DMS79 (cell line): ENCODE measurements around the gene SBF2.
"Not testable (repeated sequence)": the region's sequence is repeated elsewhere in the genome, so short reads cannot be mapped to it uniquely, and the experiment has no call there.

Experiments used
- DNase-seq: peaks from one replicate; lab custom pipeline; 2025; lab: John Stamatoyannopoulos, UW

The SBF2 gene

DNA sequence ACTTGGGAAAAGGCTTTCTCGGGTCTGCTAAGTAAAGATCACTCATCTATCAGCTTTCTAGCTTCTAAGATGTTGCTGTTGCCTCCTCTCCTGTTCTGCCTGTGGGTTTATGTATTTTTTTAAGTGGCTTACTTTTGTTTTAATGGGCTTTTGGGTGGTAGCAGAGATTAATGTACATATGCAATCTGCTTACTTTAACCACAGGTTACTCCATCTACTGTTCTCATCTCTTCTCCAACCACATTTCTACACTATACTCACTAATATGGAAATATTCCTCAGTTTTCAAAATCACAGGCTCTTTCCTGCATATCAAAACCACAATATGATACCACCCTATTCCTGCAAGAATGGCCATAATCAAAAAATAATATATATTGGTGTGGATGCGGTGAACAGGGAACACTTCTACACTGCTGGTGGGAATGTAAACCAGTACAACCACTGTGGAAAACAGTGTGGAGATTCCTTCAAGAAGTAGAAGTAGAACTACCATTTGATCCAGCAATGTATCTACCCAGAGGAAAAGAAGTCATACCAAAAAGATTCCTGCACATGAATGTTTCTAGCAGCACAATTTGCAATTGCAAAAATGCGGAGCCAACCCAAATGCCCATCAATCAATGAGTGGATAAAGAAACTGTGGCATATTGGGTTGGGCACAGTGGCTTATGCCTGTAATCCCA is 341.4 kb downstream of the SBF2 start:
- DNase-seq: no peak

GRCh38 chr11:9951807-9952206 is 342.2 kb downstream of the SBF2 start:
- DNase-seq: no peak

- no peak for DNase-seq
Observed at GRCh38 chr11:9950462-9950861, 343.6 kb downstream of the SBF2 start.

GRCh38 chr11:9947231-9947864 is 346.7 kb downstream of the SBF2 start:
- no peak for DNase-seq

DNA sequence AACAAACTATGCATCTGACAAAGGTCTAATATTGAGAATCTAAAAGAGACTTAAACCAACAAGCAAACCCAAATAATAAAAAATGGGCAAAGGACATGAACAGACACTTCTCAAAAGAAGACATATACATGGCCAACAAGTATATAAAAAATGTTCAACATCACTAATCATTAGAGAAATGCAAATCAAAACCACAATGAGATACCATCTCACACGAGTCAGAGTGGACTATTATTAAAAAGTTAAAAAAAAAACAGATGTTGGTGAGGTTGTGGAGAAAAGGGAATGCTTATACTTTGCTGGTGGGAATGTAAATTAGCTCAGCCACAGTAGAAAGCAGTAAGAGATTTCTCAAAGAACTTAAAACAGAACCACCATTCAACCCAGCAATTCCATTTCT is 348.3 kb downstream of the SBF2 start:
- DNase-seq: not testable (repeated sequence)

- no peak for DNase-seq
Observed at GRCh38 chr11:9943386-9944110, 350.5 kb downstream of the SBF2 start.

- peak; percentile 71 for DNase-seq
Observed at GRCh38 chr11:9941991-9942390, 352.0 kb downstream of the SBF2 start.

- DNase-seq: not testable (repeated sequence)
Observed at GRCh38 chr11:9939150-9939549, 354.9 kb downstream of the SBF2 start.

GRCh38 chr11:9936754-9937153 is 357.3 kb downstream of the SBF2 start:
- DNase-seq: no peak

DNA sequence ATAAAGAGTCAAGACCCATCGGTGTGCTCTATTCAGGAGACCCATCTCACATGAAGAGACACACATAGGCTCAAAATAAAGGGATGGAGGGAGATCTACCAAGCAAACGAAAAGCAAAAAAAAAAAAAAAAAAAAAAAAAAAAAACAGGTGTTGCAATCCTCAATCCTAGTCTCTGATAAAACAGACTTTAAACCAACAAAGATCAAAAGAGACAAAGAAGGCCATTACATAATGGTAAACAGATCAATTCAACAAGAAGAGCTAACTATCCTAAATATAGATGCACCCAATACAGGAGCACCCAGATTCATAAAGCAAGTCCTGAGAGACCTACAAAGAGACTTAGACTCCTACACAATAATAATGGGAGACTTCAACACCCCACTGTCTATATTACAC is 361.2 kb downstream of the SBF2 start:
- not testable (repeated sequence) for DNase-seq

GRCh38 chr11:9930562-9931331 is 363.3 kb downstream of the SBF2 start:
- DNase-seq: not testable (repeated sequence)

GRCh38 chr11:9927670-9928069 is 366.3 kb downstream of the SBF2 start:
- DNase-seq: no peak

DNA sequence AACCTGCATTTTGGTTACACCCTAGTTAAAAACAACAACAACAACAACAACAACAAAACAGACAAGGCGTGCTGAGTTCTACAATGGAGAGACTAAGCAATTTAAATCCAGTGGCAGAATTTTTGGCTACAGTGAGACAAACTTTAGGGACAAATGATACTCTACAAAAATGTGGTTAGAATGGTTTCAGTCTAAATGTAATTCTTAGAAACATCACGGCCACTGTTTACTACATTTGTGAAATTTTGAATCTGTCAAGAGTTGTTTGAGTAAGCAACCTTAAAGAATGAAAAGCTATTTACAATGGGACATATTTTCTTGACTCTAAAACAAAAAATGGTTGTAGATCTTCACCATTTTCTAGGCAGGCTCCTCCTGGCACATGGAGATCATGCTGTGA is 370.7 kb downstream of the SBF2 start:
- DNase-seq: no peak

DNA sequence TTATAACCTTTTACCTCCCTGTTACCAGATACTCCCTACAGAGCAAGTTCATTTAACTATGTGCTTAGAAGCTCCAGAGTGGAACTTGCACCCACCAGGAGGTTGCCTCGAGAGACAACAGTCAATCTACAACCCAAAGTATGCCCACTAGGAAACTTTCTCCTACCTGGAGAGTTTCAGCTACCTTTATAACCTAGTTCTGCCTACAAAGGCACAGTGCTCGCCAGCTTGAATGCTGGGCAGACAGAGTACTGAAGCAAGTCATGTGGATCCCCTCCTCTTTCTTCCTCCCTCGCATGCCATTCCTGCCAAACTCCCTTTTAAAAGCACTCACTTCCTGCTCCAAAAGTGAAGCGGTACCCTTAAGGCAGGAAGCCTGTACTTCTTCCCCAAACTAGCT is 371.2 kb downstream of the SBF2 start:
- no peak for DNase-seq

DNA sequence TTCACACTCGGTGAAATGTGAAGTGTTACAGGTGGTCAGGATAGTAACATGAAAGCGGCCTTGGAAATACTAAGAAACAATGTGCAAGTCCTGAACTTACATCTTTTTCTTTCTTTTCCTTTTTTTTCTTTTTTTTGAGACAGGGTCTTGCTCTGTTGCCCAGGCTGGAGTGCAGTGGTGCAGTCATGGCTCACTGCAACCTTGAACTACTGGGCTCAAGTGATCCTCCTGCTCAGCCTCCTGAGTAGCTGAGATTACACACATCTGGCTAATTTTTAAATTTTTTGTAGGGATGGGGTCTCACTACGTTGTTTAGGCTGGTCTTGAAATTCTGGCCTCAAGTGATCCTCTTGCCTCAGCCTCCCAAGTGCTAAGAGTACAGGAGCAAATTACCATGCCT is 377.5 kb downstream of the SBF2 start:
- no peak for DNase-seq

DNA sequence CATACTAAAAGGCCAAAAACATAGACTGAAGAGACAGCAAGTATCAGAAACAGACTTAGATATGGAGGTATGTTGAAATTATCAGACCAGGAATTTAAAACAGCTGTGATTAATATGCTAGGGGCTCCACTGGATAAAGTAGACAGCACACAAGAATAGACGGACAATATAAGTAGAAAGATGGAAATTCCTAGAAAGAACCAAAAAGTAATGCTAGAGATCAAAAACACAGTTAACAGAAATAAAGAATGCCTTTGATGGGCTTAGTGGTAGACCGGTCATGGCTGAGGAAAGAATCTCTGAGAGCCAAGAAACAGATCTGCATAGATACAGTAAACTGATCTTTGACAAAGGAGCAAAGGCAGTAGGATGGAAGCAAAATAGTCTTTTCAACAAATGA is 380.0 kb downstream of the SBF2 start:
- no peak for DNase-seq

DNA sequence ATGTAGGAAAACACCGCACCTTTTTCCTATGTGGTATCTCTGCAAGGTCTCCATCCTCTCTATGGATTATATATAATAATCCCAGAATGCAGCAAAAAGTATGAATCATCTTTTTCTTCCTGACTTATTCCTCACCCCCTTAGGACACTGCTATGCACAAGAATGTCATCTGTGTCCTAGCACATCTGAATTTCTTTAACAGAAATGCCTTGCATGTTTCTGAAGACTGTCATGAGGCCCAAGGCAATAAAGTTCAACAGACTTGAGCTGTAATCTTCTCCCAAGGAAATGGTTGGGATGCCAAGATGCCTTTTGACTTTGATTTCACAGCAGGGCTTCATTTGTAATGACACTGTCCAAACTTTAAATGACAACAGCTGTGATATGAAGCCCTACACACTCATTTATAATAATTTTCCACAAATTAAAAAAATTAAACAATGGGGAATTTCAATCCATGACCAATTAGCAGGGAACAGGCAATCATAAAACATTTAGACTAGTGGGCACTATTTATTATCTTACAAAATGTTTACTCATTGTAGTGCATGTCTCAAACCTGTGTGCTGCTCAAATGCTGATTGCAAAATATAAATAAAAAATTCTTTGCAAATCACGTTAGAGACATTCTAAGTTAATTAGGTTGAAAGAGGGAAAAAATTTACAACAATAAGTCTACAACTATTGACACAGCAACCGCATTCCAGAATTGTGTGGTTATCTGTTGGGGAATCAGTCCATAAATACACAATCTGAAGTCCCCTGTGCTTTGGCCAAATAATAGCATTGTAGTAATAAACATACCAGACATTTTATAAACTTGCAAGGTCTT is 387.8 kb downstream of the SBF2 start:
- no peak for DNase-seq

DNA sequence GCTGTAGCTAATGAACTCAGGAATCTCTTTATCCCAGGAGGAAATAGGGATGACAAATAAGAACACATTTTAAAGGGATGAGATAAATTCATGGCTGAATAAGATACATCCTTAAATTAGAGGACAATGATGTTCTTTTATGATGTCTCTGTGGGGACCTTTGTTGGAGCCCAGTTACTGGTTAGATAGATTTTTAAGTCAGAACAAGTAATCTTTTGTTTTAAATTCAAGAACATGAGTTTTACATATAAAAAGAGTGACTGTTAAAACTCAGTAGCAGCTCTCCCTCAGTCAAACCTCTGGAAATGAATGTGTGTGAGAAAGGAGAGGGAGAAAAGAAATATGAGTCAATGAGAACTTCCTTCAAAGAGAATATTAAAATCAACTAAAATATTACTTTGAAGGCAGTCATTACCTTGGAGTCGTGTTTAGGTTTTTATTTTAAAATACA is 388.5 kb downstream of the SBF2 start:
- no peak for DNase-seq

DNA sequence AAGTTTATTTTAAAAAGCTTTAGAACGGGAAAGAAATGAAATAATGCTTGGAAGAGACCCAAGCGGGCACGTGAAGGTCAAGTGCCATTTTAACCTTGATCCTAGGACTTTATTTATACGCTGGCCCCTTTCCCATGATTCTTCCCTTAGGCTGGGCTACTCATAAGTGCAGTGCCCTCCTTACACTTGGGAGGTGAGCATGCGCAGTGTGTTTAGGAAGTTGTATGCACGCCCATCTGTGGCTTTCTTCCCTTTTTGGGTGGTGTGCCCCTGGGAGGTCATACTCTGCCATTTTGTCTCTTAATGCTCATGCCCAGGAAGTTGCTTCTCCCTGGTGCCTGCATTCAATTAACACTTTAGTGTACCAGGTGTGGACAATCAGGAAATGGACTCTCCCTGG is 390.4 kb downstream of the SBF2 start:
- DNase-seq: no peak

DNA sequence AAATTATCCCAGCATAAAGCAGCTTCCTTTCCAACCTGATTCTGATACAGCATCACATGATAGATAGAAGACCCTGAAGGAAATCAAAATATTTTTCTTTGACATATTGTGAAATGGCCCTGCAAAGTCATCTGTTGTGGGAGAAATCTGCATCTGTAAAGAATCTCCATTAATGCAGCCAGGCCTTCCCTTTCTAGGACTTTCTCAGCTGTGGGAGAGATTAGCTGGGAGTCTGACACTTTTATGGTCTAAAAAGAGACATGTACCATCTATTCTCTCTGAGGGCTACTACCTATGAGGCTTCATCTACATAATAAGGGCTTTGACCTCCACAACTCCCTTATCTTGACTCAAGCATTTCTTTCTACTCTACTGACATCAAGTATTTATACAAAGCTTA is 392.1 kb downstream of the SBF2 start:
- no peak for DNase-seq

DNA sequence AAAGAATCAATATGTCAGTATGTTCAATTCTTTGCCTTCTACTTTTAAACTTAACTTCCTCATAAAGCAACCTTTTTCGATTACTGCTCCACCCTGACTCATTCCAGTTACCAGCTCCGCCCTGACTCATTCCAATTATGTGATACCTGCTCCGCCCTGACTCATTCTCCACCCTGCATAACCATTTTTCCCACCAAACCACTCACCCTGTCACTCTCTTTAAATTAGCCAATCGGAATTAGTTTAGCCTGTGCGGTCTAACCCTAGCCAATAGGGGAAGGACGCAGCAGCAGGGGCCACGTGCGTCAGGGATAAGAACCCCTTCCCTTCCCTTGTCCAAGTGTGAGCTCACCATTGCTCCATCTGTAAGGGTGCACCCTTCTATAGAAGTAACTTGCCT is 393.8 kb downstream of the SBF2 start:
- DNase-seq: not testable (repeated sequence)

- DNase-seq: no peak
Observed at GRCh38 chr11:9899676-9900075, 394.3 kb downstream of the SBF2 start.
